ENCODE data around the gene TSPAN5. TPM values are rescaled to one million over a fixed set of nuclear protein-coding genes. Genes with fewer than 3 reads are reported as not detected.

Gene TSPAN5
- polyA plus RNA-seq, 1 of the 3 experiments (the other 2 are of a cell fraction), result 38.6 TPM

- no peak for DNase-seq
- Histone ChIP-seq H3K4me2 (no peak overlapping the region), H3K4me1 (ENCODE audit: control insufficient read depth in 1 of 2, insufficient read depth in 2 of 2, low read depth in 1 of 2, low read length in 1 of 2) (peaks cover 0 to 7% of the 10 kb centered on the region in 2 experiments; a peak in 3 of 4 replicates), H4K20me1 (ENCODE audit: insufficient read depth) (no peaks in the 10 kb centered on the region), H3K36me3 (replicated peaks in 1 of 2; ENCODE audit: control insufficient read depth in 1 of 2, insufficient read depth in 2 of 2, low read length in 1 of 2) (no peaks in the 10 kb centered on the region), H3K9me2 (no peaks in the 10 kb centered on the region), H2AFZ (ENCODE audit: low read depth) (no peak overlapping the region), H3K9me3 (no peaks in the 10 kb centered on the region), H3K27ac (ENCODE audit: low read depth in 2 of 2, low read length in 1 of 2) (no peak overlapping the region), H3K9ac (no peak overlapping the region), H3F3A (replicated peaks; ENCODE audit: insufficient read depth) (peaks cover 5% of the 10 kb centered on the region), H3K79me2 (ENCODE audit: insufficient read depth) (no peaks in the 10 kb centered on the region), H3K4me3 (ENCODE audit: low read depth in 2 of 2, low read length in 1 of 2) (no peak overlapping the region), H3K27me3 (ENCODE audit: insufficient read depth) (no peaks in the 10 kb centered on the region)
- WGBS (ENCODE audit: low lambda C conversion rate), result 95% methylated on average over 3 of the region's 3 CpGs
- ChIA-PET CTCF (interaction anchor here (1.1 to 1.4 kb wide), 2 partner anchors 174 to 211 kb away, joined by 3 to 4 read pairs; no protein-coding TSS in a partner anchor), POLR2A (no interaction called here)
- TF ChIP-seq TCF12 (IDR thresholded peaks at IDR 0.05), result no peak
- no peak for TF ChIP-seq IRF3 (IDR thresholded peaks at IDR 0.05; ENCODE audit: low read depth, low read length)
- TF ChIP-seq JUND (IDR thresholded peaks at IDR 0.05), result no peak
- TF ChIP-seq TEAD4 (IDR thresholded peaks at IDR 0.05; ENCODE audit: borderline replicate concordance, insufficient read depth), result no peak
- no peak for TF ChIP-seq SIN3A (IDR thresholded peaks at IDR 0.05; ENCODE audit: borderline replicate concordance, low read depth, low read length)
- TF ChIP-seq, protein P1, sequence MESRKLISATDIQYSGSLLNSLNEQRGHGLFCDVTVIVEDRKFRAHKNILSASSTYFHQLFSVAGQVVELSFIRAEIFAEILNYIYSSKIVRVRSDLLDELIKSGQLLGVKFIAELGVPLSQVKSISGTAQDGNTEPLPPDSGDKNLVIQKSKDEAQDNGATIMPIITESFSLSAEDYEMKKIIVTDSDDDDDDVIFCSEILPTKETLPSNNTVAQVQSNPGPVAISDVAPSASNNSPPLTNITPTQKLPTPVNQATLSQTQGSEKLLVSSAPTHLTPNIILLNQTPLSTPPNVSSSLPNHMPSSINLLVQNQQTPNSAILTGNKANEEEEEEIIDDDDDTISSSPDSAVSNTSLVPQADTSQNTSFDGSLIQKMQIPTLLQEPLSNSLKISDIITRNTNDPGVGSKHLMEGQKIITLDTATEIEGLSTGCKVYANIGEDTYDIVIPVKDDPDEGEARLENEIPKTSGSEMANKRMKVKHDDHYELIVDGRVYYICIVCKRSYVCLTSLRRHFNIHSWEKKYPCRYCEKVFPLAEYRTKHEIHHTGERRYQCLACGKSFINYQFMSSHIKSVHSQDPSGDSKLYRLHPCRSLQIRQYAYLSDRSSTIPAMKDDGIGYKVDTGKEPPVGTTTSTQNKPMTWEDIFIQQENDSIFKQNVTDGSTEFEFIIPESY (IDR thresholded peaks at IDR 0.05; ENCODE audit: borderline replicate concordance, low read depth), result no peak
- no peak for TF ChIP-seq NRF1 (IDR thresholded peaks at IDR 0.05; ENCODE audit: low read depth, low read length)
- TF ChIP-seq TAF1 (IDR thresholded peaks at IDR 0.05; ENCODE audit: borderline replicate concordance, low read depth, low read length), result no peak
- TF ChIP-seq FOXJ3 (CRISPR knock-in tag; IDR thresholded peaks at IDR 0.05), result no peak
- TF ChIP-seq NFIC (IDR thresholded peaks at IDR 0.05; ENCODE audit: borderline replicate concordance), result no peak
- no peak for TF ChIP-seq FOSL2 (IDR thresholded peaks at IDR 0.05; ENCODE audit: borderline replicate concordance, low read depth)
- no peak for TF ChIP-seq RAD21 (IDR thresholded peaks at IDR 0.05; ENCODE audit: low read length)
- TF ChIP-seq RCOR1 (IDR thresholded peaks at IDR 0.05; ENCODE audit: low read length), result no peak
- no peak for TF ChIP-seq SMC3 (IDR thresholded peaks at IDR 0.05; ENCODE audit: low read depth, low read length)
- TF ChIP-seq ELF1 (IDR thresholded peaks at IDR 0.05), result no peak
- no peak for TF ChIP-seq POLR2AphosphoS5 (IDR thresholded peaks at IDR 0.05; ENCODE audit: low read depth, low read length)
- no peak for TF ChIP-seq USF1 (IDR thresholded peaks at IDR 0.05; ENCODE audit: borderline replicate concordance, low read depth)
- no peak for TF ChIP-seq FOXM1 (IDR thresholded peaks at IDR 0.05; ENCODE audit: low read depth)
- TF ChIP-seq RFX5 (IDR thresholded peaks at IDR 0.05; ENCODE audit: low read length), result no peak
- no peak for TF ChIP-seq USF2 (IDR thresholded peaks at IDR 0.05; ENCODE audit: borderline replicate concordance, low read depth, low read length)
Observed at GRCh38 chr4:98677799-98678198, 19.4 kb upstream of the TSPAN5 start.

All from SK-N-SH (cell line).